ENCODE data around the gene SYNDIG1.

GRCh38 chr20:24698706-24699206 lies 229.3 kb downstream of the SYNDIG1 start:
- TF ChIP-seq CTCF (conservative IDR thresholded peaks at IDR 0.05; ENCODE audit: low read length), result no peak
- TF ChIP-seq EZH2phosphoT487 (IDR thresholded peaks at IDR 0.05; ENCODE audit: borderline replicate concordance, low read depth, low read length), result no peak
